GM19467 (cell line): ENCODE data around the gene SORCS2.

Experiments
- ATAC-seq: cut with Tn5 transposase; IDR thresholded peaks from one replicate; pipeline ENCODE4 v1.9.1; 2021; ENCODE audit warnings: mild to moderate bottlenecking, moderate library complexity; ENCODE audit not compliant: unreplicated experiment

Gene SORCS2

DNA sequence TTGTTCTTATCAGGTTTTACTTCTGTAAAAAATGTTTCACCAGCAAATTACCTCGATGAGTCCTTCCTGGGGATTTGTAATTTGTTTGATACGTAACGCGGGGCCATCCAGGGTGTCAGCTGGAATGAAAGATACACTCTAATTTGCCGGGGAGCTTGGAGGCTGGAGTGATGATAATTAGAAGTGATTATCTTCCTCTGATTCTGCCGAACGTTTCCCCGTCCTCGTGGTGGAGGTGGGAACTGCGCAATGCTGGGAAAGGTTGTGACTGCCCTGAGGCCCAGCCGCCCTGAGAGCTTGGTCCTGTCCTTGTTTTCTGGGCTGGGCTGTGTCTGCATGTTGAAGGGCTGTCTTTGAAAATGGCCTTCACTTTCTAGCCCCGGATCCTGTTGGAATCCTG, 48.0 kb downstream of the SORCS2 start:
- no peak for ATAC-seq

- no peak for ATAC-seq
Observed at GRCh38 chr4:7241597-7242125, 49.3 kb downstream of the SORCS2 start.

- ATAC-seq = no peak
Observed at GRCh38 chr4:7242766-7243165, 50.4 kb downstream of the SORCS2 start.

DNA sequence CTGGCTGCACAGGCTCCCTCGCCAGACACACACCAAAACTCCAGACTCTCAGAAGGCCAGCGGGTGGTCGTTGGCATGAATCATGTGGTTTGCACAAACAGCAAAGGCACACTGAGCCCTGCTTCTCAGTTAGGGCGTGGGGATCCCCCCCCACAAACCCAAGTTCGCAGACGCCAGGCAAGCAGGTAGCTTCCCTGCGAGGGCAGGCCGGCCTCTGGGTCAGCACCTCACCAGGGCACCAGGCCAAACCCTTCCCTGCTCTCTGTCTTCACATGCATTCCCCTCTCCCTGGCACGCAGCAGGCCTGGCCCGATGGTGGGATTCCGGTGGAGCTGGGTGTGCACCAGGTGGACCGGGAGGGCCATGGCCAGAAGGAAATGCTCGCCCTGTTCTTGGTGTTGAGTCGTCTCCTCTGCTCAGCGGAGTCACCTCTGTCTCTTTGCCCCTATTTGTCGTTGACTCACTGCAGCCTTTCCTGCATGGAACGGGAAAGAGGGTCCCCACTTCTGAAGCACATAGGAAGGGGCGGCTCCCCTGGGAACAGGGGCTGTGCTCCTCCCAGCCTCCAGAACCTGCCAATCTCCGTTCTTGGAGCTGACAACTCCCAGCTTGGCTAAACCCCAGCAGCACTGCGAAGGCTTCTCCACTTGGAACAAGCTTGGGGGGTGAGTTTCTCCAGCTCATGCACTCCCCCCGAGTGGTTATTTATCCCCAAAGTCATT, 51.4 kb downstream of the SORCS2 start:
- no peak for ATAC-seq

GRCh38 chr4:7244331-7244665, 52.0 kb downstream of the SORCS2 start:
- no peak for ATAC-seq

- no peak for ATAC-seq
Observed at GRCh38 chr4:7244751-7245320, 52.5 kb downstream of the SORCS2 start.

DNA sequence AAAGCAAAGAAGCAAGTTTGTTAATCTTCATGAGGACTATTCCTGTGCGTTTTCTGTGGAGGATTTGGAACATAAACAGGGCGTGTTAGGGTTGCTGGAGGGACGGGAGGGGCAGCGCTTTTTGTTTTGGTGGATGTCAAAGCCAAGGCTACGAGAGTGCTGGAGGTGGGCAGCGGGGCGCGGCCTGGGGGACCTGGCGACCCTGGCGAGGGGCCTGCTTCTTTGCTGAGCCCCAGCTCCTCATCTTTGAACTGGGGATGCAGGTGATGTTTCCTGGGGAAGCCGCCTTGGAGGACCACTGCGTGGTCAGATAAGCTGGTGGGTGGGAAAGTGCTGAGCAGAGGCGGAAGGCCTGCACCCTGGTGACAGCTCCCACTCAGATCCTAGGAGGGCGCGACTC, 55.2 kb downstream of the SORCS2 start:
- ATAC-seq = no peak

DNA sequence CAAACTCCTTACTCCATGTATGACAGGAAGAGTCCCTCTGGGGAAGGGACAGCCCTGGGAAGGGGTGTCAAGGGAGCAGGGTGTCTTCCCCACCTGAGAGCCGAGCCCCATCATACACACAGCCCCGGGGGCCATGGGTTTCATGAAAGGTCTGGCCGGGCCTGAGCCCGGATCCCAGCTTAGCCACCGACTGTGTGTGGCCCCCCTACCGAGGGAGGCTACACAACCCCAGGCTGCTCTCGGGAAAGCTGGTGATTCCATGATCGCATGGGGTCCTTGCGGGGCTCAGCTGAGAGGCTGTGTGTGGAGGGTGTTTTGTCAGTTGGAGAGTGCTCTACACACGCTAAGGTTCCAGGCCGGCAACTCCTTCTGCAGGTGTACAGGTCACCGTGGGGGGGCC, 55.6 kb downstream of the SORCS2 start:
- no peak for ATAC-seq

DNA sequence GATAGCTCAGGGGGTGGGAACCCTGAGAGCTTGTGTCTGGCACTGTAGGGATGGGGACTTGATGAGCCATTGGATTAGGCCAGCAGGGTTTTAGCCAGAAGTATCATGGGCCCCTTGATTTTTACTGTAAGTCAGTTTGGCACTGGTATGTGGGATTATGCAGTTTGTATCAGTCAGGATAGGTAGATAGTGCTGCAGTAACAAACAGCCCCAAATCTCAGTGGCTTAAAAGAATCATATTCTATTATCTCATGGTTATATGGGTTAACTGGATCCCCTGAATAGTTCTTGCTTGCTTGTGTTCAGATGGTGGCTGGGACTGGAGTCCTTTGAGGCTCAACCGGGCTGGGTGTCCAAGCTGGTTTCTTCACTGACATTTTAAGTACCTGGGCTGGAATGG, 56.5 kb downstream of the SORCS2 start:
- no peak for ATAC-seq

DNA sequence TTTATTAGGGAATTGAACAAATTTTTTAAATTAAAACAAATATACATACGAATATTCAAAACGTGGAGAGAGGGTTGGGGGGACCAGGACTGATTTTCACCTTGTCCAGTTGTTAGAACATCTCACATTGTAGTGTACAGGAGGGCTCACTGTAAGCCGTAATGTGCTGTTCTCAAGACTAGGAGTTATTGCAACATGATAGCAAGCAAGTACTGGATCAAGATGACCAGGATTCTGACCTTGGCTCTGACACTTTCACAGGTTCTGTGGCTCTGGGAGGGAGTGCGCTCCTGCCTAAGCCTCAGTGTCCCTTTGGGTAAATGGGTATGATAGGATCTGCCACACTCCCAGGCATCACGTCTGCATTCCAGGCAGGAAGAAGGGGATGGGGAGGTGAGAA, 59.0 kb downstream of the SORCS2 start:
- ATAC-seq = no peak

- ATAC-seq = no peak
Observed at GRCh38 chr4:7252051-7252450, 59.7 kb downstream of the SORCS2 start.

GRCh38 chr4:7252510-7253340, 60.4 kb downstream of the SORCS2 start:
- ATAC-seq = no peak

GRCh38 chr4:7253341-7253700, 61.0 kb downstream of the SORCS2 start:
- no peak for ATAC-seq

DNA sequence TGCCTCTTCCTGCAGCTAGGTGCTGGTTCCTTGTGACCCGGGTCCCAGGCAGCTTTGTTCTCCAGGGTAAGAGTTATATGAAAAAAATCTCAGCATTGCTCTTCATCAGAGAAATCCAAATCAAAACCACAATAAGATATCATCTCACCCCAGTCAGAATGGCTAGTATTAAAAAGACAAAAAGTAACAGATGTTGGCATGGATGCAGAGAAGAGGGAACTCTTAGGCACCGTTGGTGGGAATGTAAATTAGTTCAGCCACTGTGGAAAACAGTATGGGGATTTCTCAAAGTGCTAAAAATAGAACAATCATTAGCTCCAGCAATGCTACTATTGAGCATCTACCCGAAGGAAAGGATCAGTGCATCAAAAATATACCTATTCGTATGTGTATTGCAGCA, 61.5 kb downstream of the SORCS2 start:
- no peak for ATAC-seq

- ATAC-seq = peak; percentile 72
Observed at GRCh38 chr4:7254736-7255487, 62.6 kb downstream of the SORCS2 start.

DNA sequence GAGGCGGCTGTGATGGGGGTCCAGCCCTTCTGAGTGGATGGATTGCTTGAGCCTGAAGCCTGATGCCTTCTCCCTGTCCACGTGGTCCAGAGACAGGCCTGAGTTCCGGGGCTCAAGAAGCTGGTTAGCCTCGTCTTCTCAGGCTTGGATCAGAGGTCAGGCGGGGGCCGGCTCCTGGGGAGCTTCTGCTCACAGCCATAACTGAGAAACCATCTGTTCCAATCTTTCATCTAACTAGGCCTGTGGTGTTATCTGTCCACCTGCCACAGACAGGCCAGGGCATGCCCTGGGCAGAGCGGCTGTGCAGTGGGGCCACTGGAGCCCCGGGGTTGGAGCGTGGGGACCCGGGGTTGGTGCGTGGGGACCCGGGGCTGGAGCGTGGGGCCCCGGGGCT, 63.1 kb downstream of the SORCS2 start:
- no peak for ATAC-seq

DNA sequence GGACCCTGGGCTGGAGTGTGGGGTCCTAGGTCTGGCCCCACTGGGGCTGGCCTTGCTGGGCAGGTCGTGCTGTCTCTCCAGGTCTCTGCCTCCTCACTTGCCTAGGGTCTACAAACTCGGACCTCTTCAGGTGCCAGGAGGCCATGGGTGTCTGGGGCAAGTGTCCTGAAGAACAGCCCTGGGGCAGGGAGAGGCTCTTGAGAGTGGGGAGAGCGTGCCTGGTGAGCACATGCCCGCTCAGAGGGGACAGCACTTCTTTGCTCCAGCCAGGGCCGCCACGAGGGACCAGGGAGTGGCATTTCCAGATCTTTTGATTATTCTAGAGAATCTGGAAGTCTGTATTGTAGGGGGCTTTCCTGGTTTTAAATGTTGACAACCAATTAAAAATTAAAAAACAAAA, 63.7 kb downstream of the SORCS2 start:
- no peak for ATAC-seq

DNA sequence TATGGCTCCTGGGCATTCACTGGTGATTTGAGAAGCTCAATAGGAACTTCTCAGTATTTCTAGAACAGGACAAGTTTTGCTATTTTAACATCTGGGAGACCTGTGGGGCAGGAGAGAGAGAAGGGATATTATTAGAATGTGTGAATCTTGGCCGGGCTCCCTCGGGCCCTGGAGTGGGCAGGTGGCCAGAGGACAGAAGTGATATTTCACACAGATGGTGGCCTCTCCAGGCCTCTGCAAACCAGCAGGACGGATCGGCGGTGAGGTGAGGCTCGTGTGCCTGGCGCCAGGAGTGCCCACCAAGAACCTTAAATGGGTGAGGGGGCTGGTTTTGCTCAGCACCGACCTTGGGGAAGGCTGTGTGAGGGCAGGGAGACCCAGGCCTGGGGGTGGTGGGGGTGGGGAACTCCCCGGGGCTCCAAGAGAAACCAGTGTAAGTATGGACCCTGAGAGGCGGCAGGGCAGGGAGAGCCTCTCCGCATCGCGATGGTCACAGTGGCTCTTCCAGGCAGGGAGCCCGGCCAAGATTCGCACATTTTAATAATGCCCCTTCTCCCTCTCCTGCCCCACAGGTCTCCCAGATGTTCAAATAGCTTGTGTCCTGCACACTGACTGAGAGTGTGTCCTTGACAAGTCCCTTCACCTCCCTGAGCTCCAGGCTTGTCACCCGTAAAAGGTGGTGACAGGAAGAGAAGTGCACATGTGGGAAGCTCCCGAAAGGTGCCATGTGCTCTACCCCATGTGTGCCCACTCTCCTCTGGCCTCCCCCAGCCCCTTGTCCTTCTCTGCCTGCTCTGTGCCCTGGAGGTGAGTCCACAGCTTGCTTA, 64.9 kb downstream of the SORCS2 start:
- ATAC-seq = no peak

- ATAC-seq = no peak
Observed at GRCh38 chr4:7259039-7259438, 66.7 kb downstream of the SORCS2 start.

DNA sequence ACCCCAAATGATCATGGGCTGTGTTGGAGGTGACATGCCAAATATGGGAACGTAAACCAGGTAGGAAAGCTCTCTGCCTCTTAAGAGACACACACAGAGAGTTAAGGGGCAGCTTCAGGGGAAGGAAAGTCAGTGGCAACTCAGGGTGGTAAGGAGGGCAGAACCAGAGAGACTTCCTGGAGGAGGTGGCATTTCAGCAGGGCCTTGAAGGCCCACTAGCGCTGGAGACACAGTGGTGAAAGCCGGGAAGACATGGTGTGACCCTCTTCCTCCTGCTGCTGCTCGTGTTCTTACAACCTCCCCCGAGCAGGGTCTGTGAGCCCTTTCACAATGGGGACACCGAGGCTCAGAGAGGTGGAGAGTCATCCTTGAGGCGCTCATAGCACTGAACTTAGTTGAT, 68.2 kb downstream of the SORCS2 start:
- ATAC-seq = no peak
